ENCODE results near the gene TOM1L2. TPM values are rescaled to one million over a fixed set of nuclear protein-coding genes. Genes with fewer than 3 reads are reported as not detected.

The TOM1L2 gene
- total RNA-seq, 1 experiment from 2014 or later = 24.1 TPM

DNA sequence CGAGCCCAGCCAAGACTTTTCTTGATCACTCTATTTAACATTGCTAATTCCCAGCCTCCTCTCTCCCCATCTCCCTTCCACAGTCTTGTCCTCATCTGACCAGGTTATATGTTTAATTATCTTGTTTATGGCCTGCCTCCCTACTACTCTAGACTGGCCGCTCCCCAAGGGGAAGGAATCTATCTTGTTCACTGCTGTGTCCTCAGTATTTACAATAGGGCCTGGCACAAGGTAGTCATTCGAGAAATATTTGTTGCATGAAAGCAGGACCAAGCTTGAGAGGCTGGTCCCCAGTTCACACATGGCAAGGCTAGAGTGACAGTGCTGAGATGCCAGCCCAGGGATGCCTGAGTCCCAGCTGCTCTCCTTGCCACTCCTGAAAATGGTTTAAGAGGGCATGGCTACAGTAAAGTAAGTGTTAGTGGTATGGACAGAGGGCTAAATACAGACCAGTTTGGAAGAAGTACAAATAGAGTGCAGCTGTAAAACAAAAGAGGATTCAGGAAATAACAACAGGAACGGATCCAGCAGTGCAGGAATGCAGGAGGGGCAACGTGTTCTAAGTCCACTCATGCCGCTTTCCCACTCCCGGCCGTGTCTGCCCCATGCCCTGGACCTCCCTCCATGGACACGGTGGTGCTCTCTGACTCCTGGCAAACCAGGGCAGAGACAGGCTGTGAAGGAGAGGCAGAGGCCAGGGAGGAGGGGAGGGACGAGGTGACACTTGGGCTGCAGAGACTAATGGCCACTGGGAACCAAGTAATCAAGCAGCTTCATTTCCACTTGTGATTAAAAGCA, 65.6 kb downstream of the TOM1L2 start:
- Histone ChIP-seq H4K20me1 (ENCODE audit: insufficient read depth) (no peaks in the 10 kb centered on the region), H3K79me2 (ENCODE audit: insufficient read depth, low read length) (no peaks in the 10 kb centered on the region), H3K4me3 (replicated peaks in 1 of 2; ENCODE audit: low read depth in 1 of 2, low read length in 2 of 2) (no peak overlapping the region), H3K9me3 (ENCODE audit: control insufficient read depth in 1 of 2, insufficient read depth in 1 of 2, low read depth in 1 of 2, low read length in 2 of 2) (no peaks in the 10 kb centered on the region), H3K9ac (ENCODE audit: low read length) (no peak overlapping the region), H3K4me1 (ENCODE audit: control insufficient read depth in 1 of 2, insufficient read depth in 2 of 2, low read length in 2 of 2) (peaks cover 19 to 24% of the 10 kb centered on the region in 2 experiments), H2AFZ (ENCODE audit: low read depth, low read length, poor library complexity, severe bottlenecking) (no peak overlapping the region), H3K36me3 (ENCODE audit: control insufficient read depth in 1 of 2, insufficient read depth in 2 of 2, low read length in 2 of 2) (no peaks in the 10 kb centered on the region), H3K9me2 (ENCODE audit: insufficient read depth) (no peaks in the 10 kb centered on the region), H3K27ac (ENCODE audit: low read depth, low read length) (no peak overlapping the region), H3K27me3 (ENCODE audit: insufficient read depth, low read length) (no peaks in the 10 kb centered on the region), H3K4me2 (ENCODE audit: low read length) (no peak overlapping the region)
- POLR2A ChIA-PET = no interaction called here
- BruUV-seq (replicated peaks) = no TSS peak
- ATAC-seq = no peak
- RAD21 ChIA-PET (ENCODE audit: low non-redundant PET in 1 of 2, low total read pairs in 2 of 2, uncharacterized antibody in 2 of 2, unreplicated experiment in 2 of 2) = no interaction called here
- TF ChIP-seq MAX (IDR thresholded peaks at IDR 0.05) = no peak
- no peak for DNase-seq (ENCODE audit: low read depth, low spot score)
- CTCF ChIA-PET = no interaction called here
- intact Hi-C loops (cut with micrococcal nuclease) = no loop called here

DNA sequence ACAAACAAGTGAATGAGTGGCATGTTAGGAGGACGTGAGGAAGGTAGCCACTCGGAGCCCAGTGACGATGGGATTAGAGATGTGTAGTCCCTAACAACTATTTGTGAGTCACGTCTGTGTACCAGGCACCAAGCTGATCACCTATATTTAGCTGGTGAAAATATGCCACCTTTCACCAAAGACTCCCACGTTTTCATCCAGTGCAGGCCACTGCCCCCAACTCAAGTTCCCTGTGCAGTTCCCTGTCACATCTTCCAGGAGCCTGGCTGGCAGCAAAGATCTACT, 67.2 kb downstream of the TOM1L2 start:
- POLR2A ChIA-PET = interaction anchor here (1.7 kb wide), 1 partner anchor 69 kb away, joined by 3 read pairs; no protein-coding TSS in a partner anchor
- Histone ChIP-seq H3K27ac (ENCODE audit: low read depth, low read length) (no peak overlapping the region), H3K9me2 (ENCODE audit: insufficient read depth) (no peaks in the 10 kb centered on the region), H4K20me1 (ENCODE audit: insufficient read depth) (no peaks in the 10 kb centered on the region), H3K9me3 (ENCODE audit: control insufficient read depth in 1 of 2, insufficient read depth in 1 of 2, low read depth in 1 of 2, low read length in 2 of 2) (no peaks in the 10 kb centered on the region), H3K36me3 (ENCODE audit: control insufficient read depth in 1 of 2, insufficient read depth in 2 of 2, low read length in 2 of 2) (no peaks in the 10 kb centered on the region), H3K79me2 (ENCODE audit: insufficient read depth, low read length) (no peaks in the 10 kb centered on the region), H2AFZ (ENCODE audit: low read depth, low read length, poor library complexity, severe bottlenecking) (no peak overlapping the region), H3K4me3 (replicated peaks in 1 of 2; ENCODE audit: low read depth in 1 of 2, low read length in 2 of 2) (no peak overlapping the region), H3K4me1 (ENCODE audit: control insufficient read depth in 1 of 2, insufficient read depth in 2 of 2, low read length in 2 of 2) (peaks cover 36 to 40% of the 10 kb centered on the region in 2 experiments), H3K27me3 (ENCODE audit: insufficient read depth, low read length) (no peaks in the 10 kb centered on the region), H3K9ac (ENCODE audit: low read length) (no peak overlapping the region), H3K4me2 (ENCODE audit: low read length) (no peak overlapping the region)
- CTCF ChIA-PET = interaction anchor here (1.2 kb wide), 1 partner anchor 14 kb away, joined by 3 read pairs; no protein-coding TSS in a partner anchor
- ATAC-seq (no peak), DNase-seq (ENCODE audit: low read depth, low spot score) (no peak)
- intact Hi-C loops (cut with micrococcal nuclease) = no loop called here
- no TSS peak for BruUV-seq (replicated peaks)
- RAD21 ChIA-PET (ENCODE audit: low non-redundant PET in 1 of 2, low total read pairs in 2 of 2, uncharacterized antibody in 2 of 2, unreplicated experiment in 2 of 2) = no interaction called here
- TF ChIP-seq MAX (IDR thresholded peaks at IDR 0.05) = no peak
- no peak for TF ChIP-seq SIN3A (IDR thresholded peaks at IDR 0.05; ENCODE audit: low read depth)
- TF ChIP-seq YY1 (IDR thresholded peaks at IDR 0.05; ENCODE audit: extremely low read depth, insufficient replicate concordance, low read depth, low read length) = no peak
- TF ChIP-seq ZNF274 (IDR thresholded peaks at IDR 0.05; ENCODE audit: low read depth, low read length) = no peak
- TF ChIP-seq, protein P1, sequence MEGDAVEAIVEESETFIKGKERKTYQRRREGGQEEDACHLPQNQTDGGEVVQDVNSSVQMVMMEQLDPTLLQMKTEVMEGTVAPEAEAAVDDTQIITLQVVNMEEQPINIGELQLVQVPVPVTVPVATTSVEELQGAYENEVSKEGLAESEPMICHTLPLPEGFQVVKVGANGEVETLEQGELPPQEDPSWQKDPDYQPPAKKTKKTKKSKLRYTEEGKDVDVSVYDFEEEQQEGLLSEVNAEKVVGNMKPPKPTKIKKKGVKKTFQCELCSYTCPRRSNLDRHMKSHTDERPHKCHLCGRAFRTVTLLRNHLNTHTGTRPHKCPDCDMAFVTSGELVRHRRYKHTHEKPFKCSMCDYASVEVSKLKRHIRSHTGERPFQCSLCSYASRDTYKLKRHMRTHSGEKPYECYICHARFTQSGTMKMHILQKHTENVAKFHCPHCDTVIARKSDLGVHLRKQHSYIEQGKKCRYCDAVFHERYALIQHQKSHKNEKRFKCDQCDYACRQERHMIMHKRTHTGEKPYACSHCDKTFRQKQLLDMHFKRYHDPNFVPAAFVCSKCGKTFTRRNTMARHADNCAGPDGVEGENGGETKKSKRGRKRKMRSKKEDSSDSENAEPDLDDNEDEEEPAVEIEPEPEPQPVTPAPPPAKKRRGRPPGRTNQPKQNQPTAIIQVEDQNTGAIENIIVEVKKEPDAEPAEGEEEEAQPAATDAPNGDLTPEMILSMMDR (IDR thresholded peaks at IDR 0.05 in 2 of 3, conservative IDR thresholded peaks at IDR 0.05 in 1 of 3; ENCODE audit: borderline replicate concordance in 1 of 3, insufficient read depth in 1 of 3, low read depth in 2 of 3, low read length in 2 of 3) = no peak
- no peak for TF ChIP-seq CBX3 (IDR thresholded peaks at IDR 0.05; ENCODE audit: low read depth)
- no peak for TF ChIP-seq EZH2 (IDR thresholded peaks at IDR 0.05)
- TF ChIP-seq TCF7L2 (IDR thresholded peaks at IDR 0.05; ENCODE audit: borderline replicate concordance, extremely low read depth, insufficient read depth, insufficient read length) = no peak
- TF ChIP-seq EZH2phosphoT487 (IDR thresholded peaks at IDR 0.05; ENCODE audit: borderline replicate concordance) = no peak
- no peak for TF ChIP-seq REST (IDR thresholded peaks at IDR 0.05; ENCODE audit: low read depth)
- no peak for TF ChIP-seq EGR1 (IDR thresholded peaks at IDR 0.05; ENCODE audit: low read depth)
